AG09309 (cell line): Measurements from ENCODE around the gene EXOSC2.

Experiments
- DNase-seq: peaks from one replicate; pipeline ENCODE4 v3.0.0-alpha.2; 2010; ENCODE audit warnings: low read depth
- H3K4me3 ChIP-seq: 2 replicates; pipeline ENCODE4 v1.5.1; 2011; ENCODE audit warnings: mild to moderate bottlenecking, low read depth, low read length, moderate library complexity; ENCODE audit not compliant: control insufficient read depth
- TF ChIP-seq, protein P1 (sequence below): IDR thresholded peaks from 2 replicates; pipeline ENCODE4 v1.5.1; 2011; ENCODE audit warnings: mild to moderate bottlenecking, low read depth, low read length, inconsistent platforms; ENCODE audit not compliant: insufficient read depth, control insufficient read depth; ENCODE audit errors: missing control alignments

The EXOSC2 gene

DNA sequence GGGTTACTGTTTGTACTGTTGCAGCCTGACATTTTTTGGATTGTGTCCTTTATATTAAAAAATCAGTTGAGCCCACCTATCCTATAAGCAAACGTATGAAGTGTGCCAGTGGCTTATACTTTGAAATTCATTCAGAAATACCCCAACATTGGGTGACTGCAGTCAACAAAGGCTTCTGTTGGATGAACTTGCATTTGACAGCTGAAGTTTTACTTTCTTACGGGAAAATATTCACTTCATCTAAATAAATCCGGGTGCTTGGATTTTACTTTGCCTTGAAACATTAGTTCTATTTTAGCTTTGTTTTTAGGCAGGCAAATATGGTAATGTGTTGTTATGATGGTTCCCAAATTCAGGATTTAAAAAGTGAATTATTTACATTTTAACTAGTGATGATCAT, 21.7 kb downstream of the EXOSC2 start:
- TF ChIP-seq, protein P1, sequence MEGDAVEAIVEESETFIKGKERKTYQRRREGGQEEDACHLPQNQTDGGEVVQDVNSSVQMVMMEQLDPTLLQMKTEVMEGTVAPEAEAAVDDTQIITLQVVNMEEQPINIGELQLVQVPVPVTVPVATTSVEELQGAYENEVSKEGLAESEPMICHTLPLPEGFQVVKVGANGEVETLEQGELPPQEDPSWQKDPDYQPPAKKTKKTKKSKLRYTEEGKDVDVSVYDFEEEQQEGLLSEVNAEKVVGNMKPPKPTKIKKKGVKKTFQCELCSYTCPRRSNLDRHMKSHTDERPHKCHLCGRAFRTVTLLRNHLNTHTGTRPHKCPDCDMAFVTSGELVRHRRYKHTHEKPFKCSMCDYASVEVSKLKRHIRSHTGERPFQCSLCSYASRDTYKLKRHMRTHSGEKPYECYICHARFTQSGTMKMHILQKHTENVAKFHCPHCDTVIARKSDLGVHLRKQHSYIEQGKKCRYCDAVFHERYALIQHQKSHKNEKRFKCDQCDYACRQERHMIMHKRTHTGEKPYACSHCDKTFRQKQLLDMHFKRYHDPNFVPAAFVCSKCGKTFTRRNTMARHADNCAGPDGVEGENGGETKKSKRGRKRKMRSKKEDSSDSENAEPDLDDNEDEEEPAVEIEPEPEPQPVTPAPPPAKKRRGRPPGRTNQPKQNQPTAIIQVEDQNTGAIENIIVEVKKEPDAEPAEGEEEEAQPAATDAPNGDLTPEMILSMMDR: no peak
- DNase-seq: no peak
- H3K4me3 ChIP-seq: peak overlapping the region; percentile 83

DNA sequence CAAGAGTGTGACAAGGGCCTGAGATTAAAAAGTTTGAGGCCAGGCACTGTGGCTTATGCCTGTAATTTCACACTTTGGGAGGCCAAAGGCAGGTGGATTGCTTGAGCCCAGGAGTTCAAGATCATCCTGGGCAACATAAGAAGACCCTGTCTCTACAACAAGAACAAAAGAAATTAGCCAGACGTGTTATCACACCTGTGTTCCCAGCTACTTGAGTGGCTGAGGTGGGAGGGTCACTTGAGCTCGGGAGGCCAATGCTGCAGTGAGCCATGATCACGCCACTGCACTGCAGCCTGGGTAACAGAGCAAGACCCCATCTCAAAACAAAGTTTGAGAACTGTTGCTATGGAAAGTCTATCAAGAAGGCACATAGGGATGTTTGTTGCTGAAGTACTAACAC, 25.0 kb downstream of the EXOSC2 start:
- TF ChIP-seq, protein P1: no peak
- no peak overlapping the region for H3K4me3 ChIP-seq
- DNase-seq: no peak

DNA sequence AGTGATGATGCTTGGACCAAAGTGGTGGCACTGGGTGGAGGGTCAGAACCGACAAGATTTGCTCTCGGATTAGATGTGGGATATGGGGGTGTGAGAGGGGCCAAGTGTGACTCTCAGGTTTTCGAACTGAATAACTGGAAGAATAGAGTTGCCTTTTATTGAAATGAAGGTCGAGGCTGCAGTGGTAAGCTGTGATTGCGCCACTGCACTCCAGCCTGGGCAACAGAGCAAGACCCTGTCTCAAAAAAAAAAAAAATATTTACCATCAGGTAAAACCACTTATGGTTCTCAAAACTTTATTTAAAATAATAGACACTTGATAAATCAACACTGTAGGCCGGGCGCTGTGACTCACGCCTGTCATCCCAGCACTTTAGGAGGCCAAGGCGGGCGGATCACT, 27.2 kb downstream of the EXOSC2 start:
- DNase-seq: no peak
- no peak overlapping the region for H3K4me3 ChIP-seq
- TF ChIP-seq, protein P1: no peak

DNA sequence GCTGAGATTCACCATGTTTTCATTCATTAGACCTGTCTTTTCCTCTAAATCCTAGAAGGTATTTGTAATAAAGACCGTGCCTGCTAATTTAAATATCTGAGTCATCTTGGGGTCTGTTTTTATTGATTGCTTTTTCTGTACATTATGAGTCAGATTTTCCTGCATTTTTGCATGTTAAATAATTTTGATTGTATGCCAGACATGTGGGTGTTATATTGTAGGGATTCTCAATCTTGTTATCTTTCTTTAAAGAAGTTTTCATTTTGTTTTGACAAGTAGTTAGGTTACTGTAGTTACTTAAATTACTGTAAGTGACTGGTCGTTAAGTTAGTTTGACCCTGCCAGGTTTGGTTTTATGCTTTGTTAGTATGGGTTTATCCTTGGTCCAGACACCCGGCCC, 35.1 kb downstream of the EXOSC2 start:
- TF ChIP-seq, protein P1: no peak
- no peak overlapping the region for H3K4me3 ChIP-seq
- peak; percentile 27 for DNase-seq

DNA sequence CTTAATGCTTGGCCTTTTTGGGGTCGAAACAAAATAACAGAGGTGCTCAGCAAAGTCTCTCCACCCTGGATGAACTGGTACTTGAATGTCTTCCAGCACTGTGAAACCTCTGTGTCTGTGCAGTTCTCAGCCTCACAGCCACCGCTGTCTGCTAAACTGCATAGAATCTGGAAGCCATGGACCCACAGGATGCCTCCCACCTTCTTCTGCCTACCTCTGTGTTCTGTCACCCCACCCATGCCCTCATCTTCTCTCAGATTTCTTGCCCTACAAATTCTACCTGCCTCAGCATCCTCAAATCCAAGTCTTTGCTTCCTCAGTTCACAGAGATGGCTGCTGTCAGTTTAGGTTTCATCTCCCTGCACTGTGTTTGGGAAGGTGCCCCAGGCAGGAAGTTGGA, 35.6 kb downstream of the EXOSC2 start:
- DNase-seq: no peak
- H3K4me3 ChIP-seq: no peak overlapping the region
- TF ChIP-seq, protein P1: no peak

DNA sequence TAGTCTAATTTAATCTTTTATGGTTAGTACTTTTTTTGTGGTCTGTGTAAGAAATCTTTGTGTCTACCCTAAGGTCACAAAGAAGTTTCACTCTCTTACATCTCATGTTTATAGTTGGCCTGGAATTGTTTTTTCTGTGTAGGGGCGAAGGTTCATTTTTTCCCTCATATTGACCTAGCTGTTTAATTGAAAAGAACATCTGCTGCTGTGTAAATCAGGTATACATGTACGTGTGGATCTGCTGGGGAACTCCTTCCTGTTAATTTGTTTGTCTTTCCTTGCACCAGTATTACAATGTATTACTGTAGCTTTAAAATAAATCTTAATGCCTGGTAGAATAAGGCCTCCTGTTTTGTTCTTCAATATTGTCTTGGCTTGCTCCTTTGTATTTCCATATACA, 37.8 kb downstream of the EXOSC2 start:
- DNase-seq: no peak
- TF ChIP-seq, protein P1: no peak
- no peak overlapping the region for H3K4me3 ChIP-seq

DNA sequence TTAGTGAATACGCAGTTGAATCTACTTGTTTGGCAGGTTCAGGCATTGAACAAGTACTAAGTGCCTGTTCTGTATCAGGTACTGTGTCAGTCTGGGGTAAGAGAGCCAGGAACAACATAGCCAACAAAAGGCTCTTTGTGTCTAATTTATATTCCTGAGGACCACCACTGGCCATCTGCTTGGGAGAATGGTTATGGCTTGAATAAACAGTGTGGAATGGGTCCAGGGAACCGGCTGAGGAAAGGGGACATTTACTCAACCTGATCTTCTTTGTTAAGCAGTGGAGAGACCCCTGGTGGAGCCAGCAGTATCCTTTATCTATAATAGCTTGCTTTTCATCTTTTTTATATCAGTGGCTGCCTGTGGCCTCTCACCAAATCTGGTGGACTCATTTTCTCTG, 38.6 kb downstream of the EXOSC2 start:
- TF ChIP-seq, protein P1: no peak
- no peak overlapping the region for H3K4me3 ChIP-seq
- no peak for DNase-seq
